ENCODE data around the gene DGKI.

GRCh38 chr7:137820677-137821420 is 25.9 kb downstream of the DGKI start:
- no peak for TF ChIP-seq CTCF (IDR thresholded peaks at IDR 0.05)
- TF ChIP-seq POLR2A (IDR thresholded peaks at IDR 0.05): no peak
- no peak for TF ChIP-seq POLR2AphosphoS5 (IDR thresholded peaks at IDR 0.05)
- no peak for TF ChIP-seq EP300 (IDR thresholded peaks at IDR 0.05; ENCODE audit: low read depth)
